Loucy (cell line): ENCODE measurements around the gene CCDC171.

ENCODE experiments used
- EZH2phosphoT487 ChIP-seq: fragments of 200-600 bp; IDR thresholded peaks from 2 replicates; pipeline ENCODE4 v1.6.1; 2018; ENCODE audit warnings: antibody characterized with exemption, mild to moderate bottlenecking, moderate library complexity, borderline replicate concordance
- TF ChIP-seq, protein P1 (sequence below): fragments of 200-600 bp; sonication (generic); conservative IDR thresholded peaks from 2 replicates; pipeline ENCODE4 v1.5.1; 2014; ENCODE audit warnings: mild to moderate bottlenecking, antibody characterized with exemption, low read length

DNA sequence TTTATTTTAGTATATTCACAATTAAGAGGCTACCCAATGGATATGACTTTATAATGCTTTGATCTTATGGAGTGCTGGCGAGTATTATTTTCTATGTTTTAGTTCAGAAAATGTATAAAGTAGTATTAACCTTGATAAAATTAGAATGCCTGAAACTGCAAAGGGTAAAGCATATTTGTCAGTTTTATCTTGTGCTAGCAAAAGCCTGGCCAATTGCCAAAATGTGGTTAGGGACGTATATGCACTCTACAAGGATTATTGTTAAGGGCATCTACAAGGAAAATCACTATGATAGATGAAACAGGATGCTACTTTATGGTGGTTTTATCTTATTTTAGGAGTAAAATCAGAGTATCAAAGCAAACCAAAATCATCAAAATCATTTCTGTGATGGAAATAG, 281.7 kb downstream of the CCDC171 start:
- TF ChIP-seq, protein P1, sequence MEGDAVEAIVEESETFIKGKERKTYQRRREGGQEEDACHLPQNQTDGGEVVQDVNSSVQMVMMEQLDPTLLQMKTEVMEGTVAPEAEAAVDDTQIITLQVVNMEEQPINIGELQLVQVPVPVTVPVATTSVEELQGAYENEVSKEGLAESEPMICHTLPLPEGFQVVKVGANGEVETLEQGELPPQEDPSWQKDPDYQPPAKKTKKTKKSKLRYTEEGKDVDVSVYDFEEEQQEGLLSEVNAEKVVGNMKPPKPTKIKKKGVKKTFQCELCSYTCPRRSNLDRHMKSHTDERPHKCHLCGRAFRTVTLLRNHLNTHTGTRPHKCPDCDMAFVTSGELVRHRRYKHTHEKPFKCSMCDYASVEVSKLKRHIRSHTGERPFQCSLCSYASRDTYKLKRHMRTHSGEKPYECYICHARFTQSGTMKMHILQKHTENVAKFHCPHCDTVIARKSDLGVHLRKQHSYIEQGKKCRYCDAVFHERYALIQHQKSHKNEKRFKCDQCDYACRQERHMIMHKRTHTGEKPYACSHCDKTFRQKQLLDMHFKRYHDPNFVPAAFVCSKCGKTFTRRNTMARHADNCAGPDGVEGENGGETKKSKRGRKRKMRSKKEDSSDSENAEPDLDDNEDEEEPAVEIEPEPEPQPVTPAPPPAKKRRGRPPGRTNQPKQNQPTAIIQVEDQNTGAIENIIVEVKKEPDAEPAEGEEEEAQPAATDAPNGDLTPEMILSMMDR, result no peak
- TF ChIP-seq EZH2phosphoT487, result no peak
